ENCODE measurements around the gene SPTBN5.

The SPTBN5 gene

GRCh38 chr15:41824062-41824745 lies 69.6 kb downstream of the SPTBN5 start:
- no peak for DNase-seq (ENCODE audit: low spot score)

GRCh38 chr15:41823502-41823901 lies 70.4 kb downstream of the SPTBN5 start:
- DNase-seq (ENCODE audit: low spot score) = no peak

- DNase-seq (ENCODE audit: low spot score) = no peak
These were observed 70.9 kb downstream of the SPTBN5 start for GRCh38 chr15:41822957-41823356.

GRCh38 chr15:41822471-41822870 lies 71.4 kb downstream of the SPTBN5 start:
- DNase-seq (ENCODE audit: low spot score) = no peak

- no peak for DNase-seq (ENCODE audit: low spot score)
These were observed 72.0 kb downstream of the SPTBN5 start for GRCh38 chr15:41821831-41822230.

- no peak for DNase-seq (ENCODE audit: low spot score)
These were observed 72.9 kb downstream of the SPTBN5 start for GRCh38 chr15:41820791-41821423.

- DNase-seq (ENCODE audit: low spot score) = no peak
These were observed 74.3 kb downstream of the SPTBN5 start for GRCh38 chr15:41819455-41820050.

GRCh38 chr15:41817781-41818180 lies 76.1 kb downstream of the SPTBN5 start:
- DNase-seq (ENCODE audit: low spot score) = no peak

- DNase-seq (ENCODE audit: low spot score) = no peak
These were observed 76.5 kb downstream of the SPTBN5 start for GRCh38 chr15:41817327-41817726.

- no peak for DNase-seq (ENCODE audit: low spot score)
These were observed 77.1 kb downstream of the SPTBN5 start for GRCh38 chr15:41816788-41817187.

GRCh38 chr15:41814534-41814933 lies 79.3 kb downstream of the SPTBN5 start:
- DNase-seq (ENCODE audit: low spot score) = no peak

GRCh38 chr15:41813426-41813825 lies 80.4 kb downstream of the SPTBN5 start:
- no peak for DNase-seq (ENCODE audit: low spot score)

- DNase-seq (ENCODE audit: low spot score) = no peak
These were observed 81.0 kb downstream of the SPTBN5 start for GRCh38 chr15:41812820-41813375.

GRCh38 chr15:41811432-41812195 lies 82.2 kb downstream of the SPTBN5 start:
- DNase-seq (ENCODE audit: low spot score) = peak; percentile 74

- DNase-seq (ENCODE audit: low spot score) = no peak
These were observed 83.0 kb downstream of the SPTBN5 start for GRCh38 chr15:41810651-41811431.

- DNase-seq (ENCODE audit: low spot score) = no peak
These were observed 84.2 kb downstream of the SPTBN5 start for GRCh38 chr15:41809526-41810220.

GRCh38 chr15:41809121-41809520 lies 84.7 kb downstream of the SPTBN5 start:
- no peak for DNase-seq (ENCODE audit: low spot score)

GRCh38 chr15:41806291-41807181 lies 87.3 kb downstream of the SPTBN5 start:
- no peak for DNase-seq (ENCODE audit: low spot score)

- DNase-seq (ENCODE audit: low spot score) = no peak
These were observed 88.1 kb downstream of the SPTBN5 start for GRCh38 chr15:41805711-41806110.

Data from CD4-positive, alpha-beta T cell treated with Interleukin-6 at 100 ng/mL for 8 hours (primary cell).